ENCODE data around the gene PLEK2. TPM values are rescaled to one million over a fixed set of nuclear protein-coding genes. Genes with fewer than 3 reads are reported as not detected.

Gene PLEK2
- total and polyA plus RNA-seq, 2 donors (not counting 3 experiments of a cell fraction or from before 2014, with no cell fraction given), result 1.4 to 3.8 TPM

DNA sequence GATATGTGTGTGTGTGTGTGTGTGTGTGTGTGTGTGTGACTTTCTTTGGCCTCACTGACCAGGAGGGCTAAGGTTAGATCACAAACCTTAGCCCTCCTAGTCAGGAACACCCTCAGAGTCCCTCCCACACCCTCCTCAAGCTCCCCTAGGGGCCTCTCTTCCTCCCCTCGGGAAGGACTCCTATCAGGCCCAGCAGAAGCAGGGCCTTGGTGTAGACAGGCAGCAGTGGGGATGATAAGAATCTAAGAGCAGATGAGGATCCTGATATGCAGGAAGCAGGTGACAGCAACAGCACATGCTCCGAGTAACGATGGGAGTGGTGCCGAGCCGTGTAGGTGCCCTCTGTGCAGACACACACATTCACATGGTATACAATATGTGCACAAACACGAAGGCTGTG is 20.7 kb downstream of the PLEK2 start:
- TF ChIP-seq EZH2 (IDR thresholded peaks at IDR 0.05; ENCODE audit: borderline replicate concordance, low read depth, low read length, severe bottlenecking), result no peak
- TF ChIP-seq, protein P1, sequence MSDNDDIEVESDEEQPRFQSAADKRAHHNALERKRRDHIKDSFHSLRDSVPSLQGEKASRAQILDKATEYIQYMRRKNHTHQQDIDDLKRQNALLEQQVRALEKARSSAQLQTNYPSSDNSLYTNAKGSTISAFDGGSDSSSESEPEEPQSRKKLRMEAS (IDR thresholded peaks at IDR 0.05; ENCODE audit: insufficient read depth, insufficient read length), result no peak
- intact Hi-C loops (cut with micrococcal nuclease) (no loop called here), dilution Hi-C loops (cut with MboI; ENCODE audit: extremely low pct_ligation_motif_present, low sequenced_read_pairs) (no loop called here)
- peaks cover 12% of the 10 kb centered on the region for H3K4me1 ChIP-seq (ENCODE audit: control insufficient read depth, extremely low read depth, insufficient read depth, low read length)
- no peak overlapping the region for H3K27ac ChIP-seq (ENCODE audit: insufficient read depth, low read depth, low read length)
- H3K9me3 ChIP-seq (replicated peaks; ENCODE audit: control insufficient read depth, insufficient read depth, low read length), result no peaks in the 10 kb centered on the region
- no peak overlapping the region for H2AFZ ChIP-seq (ENCODE audit: low read depth, low read length)
- no peak overlapping the region for H3K4me2 ChIP-seq (ENCODE audit: insufficient read depth, low read length)
- H4K20me1 ChIP-seq (replicated peaks; ENCODE audit: control insufficient read depth, extremely low read depth, insufficient read depth, low read length), result no peaks in the 10 kb centered on the region
- ChIA-PET POLR2A (no interaction called here), CTCF (interaction anchor here (1.1 to 1.7 kb wide), 2 partner anchors 27 to 180 kb away, joined by 4 to 5 read pairs; no protein-coding TSS in a partner anchor)
- no peaks in the 10 kb centered on the region for H3K36me3 ChIP-seq (ENCODE audit: control insufficient read depth in 2 of 2, extremely low read depth in 1 of 2, insufficient read depth in 2 of 2, low read length in 2 of 2)
- DNase-seq (ENCODE audit: low read depth, low spot score) (no peak), FAIRE-seq (no peak)
- no peaks in the 10 kb centered on the region for H3K9me1 ChIP-seq (replicated peaks; ENCODE audit: control insufficient read depth, extremely low read depth, insufficient read depth, low read length)
- no peak overlapping the region for H3K4me3 ChIP-seq (replicated peaks in 1 of 3; ENCODE audit: insufficient read depth in 1 of 3, low read depth in 1 of 3, low read length in 3 of 3)
- BruUV-seq (replicated peaks), result no TSS peak
- no peak overlapping the region for H3K9ac ChIP-seq (replicated peaks; ENCODE audit: extremely low read depth, insufficient read depth, low read length)
- no peaks in the 10 kb centered on the region for H3K27me3 ChIP-seq (ENCODE audit: control insufficient read depth in 2 of 2, insufficient read depth in 2 of 2, low read length in 2 of 2)
- no peaks in the 10 kb centered on the region for H3K79me2 ChIP-seq (ENCODE audit: control insufficient read depth, insufficient read depth, low read length)

DNA sequence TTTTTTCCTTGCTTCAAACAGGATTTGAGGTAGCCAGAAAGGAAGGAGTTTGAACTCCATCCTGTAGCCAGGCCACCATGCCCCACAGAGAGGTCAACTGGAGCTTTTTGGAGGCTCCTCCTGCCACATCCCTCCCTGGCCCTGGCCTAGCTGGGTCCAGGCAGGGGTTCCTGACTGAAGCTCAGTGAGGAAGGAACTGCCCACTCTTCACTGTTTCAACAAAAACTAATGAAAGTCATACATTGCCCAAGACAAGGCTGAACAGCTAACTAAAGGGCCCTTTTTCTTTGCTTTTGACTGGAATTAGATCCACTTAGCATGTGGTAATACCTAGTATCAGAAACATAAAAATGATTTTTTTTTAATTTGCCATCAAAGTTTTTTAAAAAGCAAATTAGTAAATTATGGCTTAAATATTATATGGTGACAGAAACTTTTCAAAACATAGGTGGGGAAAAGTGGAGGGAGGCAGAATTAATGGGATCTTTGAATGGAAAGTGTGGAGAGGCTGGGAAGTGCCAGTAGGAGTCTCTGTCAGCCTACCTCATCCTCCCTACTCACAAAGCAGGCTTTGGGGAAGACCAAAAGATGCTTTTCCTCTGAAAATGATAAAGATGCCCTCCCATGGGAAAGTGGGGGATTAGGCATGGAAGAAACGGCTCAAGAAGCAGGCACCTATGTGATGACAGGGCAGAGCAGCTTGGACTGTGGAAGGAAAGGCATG is 22.0 kb downstream of the PLEK2 start:
- FAIRE-seq (no peak), DNase-seq (ENCODE audit: low read depth, low spot score) (no peak)
- BruUV-seq (replicated peaks), result no TSS peak
- Histone ChIP-seq H3K9ac (replicated peaks; ENCODE audit: extremely low read depth, insufficient read depth, low read length) (no peak overlapping the region), H3K4me2 (ENCODE audit: insufficient read depth, low read length) (no peak overlapping the region), H3K79me2 (ENCODE audit: control insufficient read depth, insufficient read depth, low read length) (no peaks in the 10 kb centered on the region), H2AFZ (ENCODE audit: low read depth, low read length) (no peak overlapping the region), H3K4me1 (ENCODE audit: control insufficient read depth, extremely low read depth, insufficient read depth, low read length) (no peaks in the 10 kb centered on the region), H3K9me3 (replicated peaks; ENCODE audit: control insufficient read depth, insufficient read depth, low read length) (no peaks in the 10 kb centered on the region), H3K27me3 (ENCODE audit: control insufficient read depth in 2 of 2, insufficient read depth in 2 of 2, low read length in 2 of 2) (no peaks in the 10 kb centered on the region), H3K36me3 (ENCODE audit: control insufficient read depth in 2 of 2, extremely low read depth in 1 of 2, insufficient read depth in 2 of 2, low read length in 2 of 2) (peaks cover 0 to 6% of the 10 kb centered on the region in 2 experiments), H3K27ac (ENCODE audit: insufficient read depth, low read depth, low read length) (no peak overlapping the region), H3K9me1 (replicated peaks; ENCODE audit: control insufficient read depth, extremely low read depth, insufficient read depth, low read length) (no peaks in the 10 kb centered on the region), H4K20me1 (replicated peaks; ENCODE audit: control insufficient read depth, extremely low read depth, insufficient read depth, low read length) (no peaks in the 10 kb centered on the region), H3K4me3 (replicated peaks in 1 of 3; ENCODE audit: insufficient read depth in 1 of 3, low read depth in 1 of 3, low read length in 3 of 3) (no peak overlapping the region)
- intact Hi-C loops (cut with micrococcal nuclease), result no loop called here
- CTCF ChIA-PET, result interaction anchor here (1.1 to 1.7 kb wide), 3 partner anchors 29 to 314 kb away, joined by 4 to 5 read pairs (median 5); no protein-coding TSS in a partner anchor
- POLR2A ChIA-PET, result no interaction called here
- TF ChIP-seq GATA2 (IDR thresholded peaks at IDR 0.05; ENCODE audit: insufficient read depth, insufficient read length, low read depth, low read length) (no peak), FOS (IDR thresholded peaks at IDR 0.05; ENCODE audit: borderline replicate concordance, insufficient read depth, low read length) (no peak), POLR2AphosphoS5 (IDR thresholded peaks at IDR 0.05; ENCODE audit: insufficient read depth, low read depth, low read length) (no peak)
- dilution Hi-C loops (cut with MboI; ENCODE audit: extremely low pct_ligation_motif_present, low sequenced_read_pairs), result no loop called here
